HCT116 (cell line): ENCODE data around the gene RGS18. TPM values are rescaled to one million over a fixed set of nuclear protein-coding genes. Genes with fewer than 3 reads are reported as not detected.

Source experiments
- ATAC-seq: fragments of 200-7000 bp; cut with Tn5 transposase; 2 replicates; pipeline ENCODE4 v1.9.1; 2020; ENCODE audit warnings: mild to moderate bottlenecking, moderate library complexity
- BruUV-seq: library from RNA; stranded (reverse); fragments of 400-500 nt; replicated peaks from 2 replicates; lab custom pipeline; 2021; lab: Mats Ljungman, UMichigan
- CTCF ChIA-PET: fragments of 300-600 bp; sonication (Branson Sonifier 250); formaldehyde crosslinking; loops from one replicate; lab custom pipeline; 2021; ENCODE audit warnings: antibody characterized with exemption; lab: Charles Lee
- POLR2A ChIA-PET: fragments of 300-600, 350-600 bp; sonication (Branson Sonifier 250); formaldehyde crosslinking; loops from one replicate; lab custom pipeline; 2021; ENCODE audit warnings: antibody characterized with exemption; lab: Charles Lee
- RAD21 ChIA-PET, 2 experiments: fragments of 300-600 bp; sonication (Branson Sonifier 250); formaldehyde crosslinking; loops; one replicate each; lab custom pipeline; 2023; ENCODE audit warnings: low total read pairs in 2 of 2; ENCODE audit not compliant: uncharacterized antibody in 2 of 2, unreplicated experiment in 2 of 2, low non-redundant PET in 1 of 2; lab: Charles Lee
- DNase-seq: peaks from one replicate; pipeline ENCODE4 v3.0.0-alpha.2; 2010; ENCODE audit warnings: low read depth, low spot score
- H2AFZ ChIP-seq: fragments of 200-600 bp; shearing (Covaris generic), sonication (generic); 2 replicates; pipeline ENCODE4 v1.6.1; 2017; ENCODE audit warnings: low read depth, mixed run types, mixed read lengths, antibody characterized with exemption, low read length; ENCODE audit not compliant: poor library complexity, severe bottlenecking
- H3K27ac ChIP-seq: 2 replicates; pipeline ENCODE4 v1.5.1; 2012; ENCODE audit warnings: low read depth, low read length
- H3K27me3 ChIP-seq: fragments of 200-600 bp; sonication (generic); 2 replicates; pipeline ENCODE4 v1.6.1; 2016; ENCODE audit warnings: mixed run types, low read length, mixed read lengths; ENCODE audit not compliant: insufficient read depth
- H3K36me3 ChIP-seq, 2 experiments: fragments of 200-500 bp in 1 of 2; fragments of 200-600 bp in 1 of 2; sonication (Bioruptor generic) in 1 of 2; sonication (generic) in 1 of 2; 2 replicates each; pipeline versions ENCODE4 v1.5.1 to v1.6.1; 2014 to 2016; ENCODE audit warnings: low read length in 2 of 2, inconsistent platforms in 1 of 2, mixed read lengths in 1 of 2, mixed run types in 1 of 2; ENCODE audit not compliant: insufficient read depth in 2 of 2, control insufficient read depth in 1 of 2
- H3K4me1 ChIP-seq, 2 experiments: fragments of 200-600 bp in 1 of 2; sonication (generic) in 1 of 2; 2 replicates each; pipeline versions ENCODE4 v1.5.1 to v1.6.1; 2012 to 2017; ENCODE audit warnings: low read length in 2 of 2, inconsistent platforms in 1 of 2, mild to moderate bottlenecking in 1 of 2, mixed read lengths in 1 of 2, mixed run types in 1 of 2, moderate library complexity in 1 of 2; ENCODE audit not compliant: insufficient read depth in 2 of 2, control insufficient read depth in 1 of 2
- H3K4me2 ChIP-seq: fragments of 200-600 bp; sonication (generic); 2 replicates; pipeline ENCODE4 v1.6.1; 2017; ENCODE audit warnings: mixed run types, low read length, mixed read lengths
- H3K4me3 ChIP-seq, 2 experiments: fragments of 200-600 bp in 1 of 2; sonication (generic) in 1 of 2; replicated peaks in 1 of 2; 2 replicates each; pipeline ENCODE4 v1.5.1; 2011 to 2016; ENCODE audit warnings: low read length in 2 of 2, control low read depth in 1 of 2, low read depth in 1 of 2, mild to moderate bottlenecking in 1 of 2, mixed read lengths in 1 of 2, mixed run types in 1 of 2
- H3K79me2 ChIP-seq: fragments of 200-600 bp; sonication (generic); 2 replicates; pipeline ENCODE4 v1.6.1; 2017; ENCODE audit warnings: mild to moderate bottlenecking, mixed run types, low read length, moderate library complexity, mixed read lengths; ENCODE audit not compliant: insufficient read depth
- H3K9ac ChIP-seq: fragments of 200-600 bp; sonication (generic); 2 replicates; pipeline ENCODE4 v1.6.1; 2016; ENCODE audit warnings: low read length, mixed read lengths
- H3K9me2 ChIP-seq: fragments of 200-600 bp; sonication (generic), shearing (Covaris generic); 2 replicates; pipeline ENCODE4 v1.6.1; 2017; ENCODE audit warnings: mixed run types, mild to moderate bottlenecking, moderate library complexity; ENCODE audit not compliant: insufficient read depth
- H3K9me3 ChIP-seq, 2 experiments: fragments of 200-500 bp in 1 of 2; fragments of 200-600 bp in 1 of 2; sonication (Bioruptor generic) in 1 of 2; sonication (generic) in 1 of 2; 2 replicates each; pipeline ENCODE4 v1.6.1; 2014 to 2017; ENCODE audit warnings: low read length in 2 of 2, mixed read lengths in 2 of 2, inconsistent platforms in 1 of 2, low read depth in 1 of 2, mild to moderate bottlenecking in 1 of 2, mixed run types in 1 of 2, moderate library complexity in 1 of 2; ENCODE audit not compliant: control insufficient read depth in 1 of 2, insufficient read depth in 1 of 2
- H4K20me1 ChIP-seq: fragments of 200-600 bp; sonication (generic), shearing (Covaris generic); 2 replicates; pipeline ENCODE4 v1.6.1; 2017; ENCODE audit warnings: mixed run types, mild to moderate bottlenecking, moderate library complexity; ENCODE audit not compliant: insufficient read depth
- ATF3 ChIP-seq: IDR thresholded peaks from 2 replicates; pipeline ENCODE4 v1.6.1; 2012
- CTCF ChIP-seq, 3 experiments: fragments of 200-600 bp in 1 of 3; sonication (generic) in 1 of 3; IDR thresholded peaks in 2 of 3; conservative IDR thresholded peaks in 1 of 3; 2 replicates each; pipeline ENCODE4 v1.5.1; 2012 to 2017; ENCODE audit warnings: low read depth in 2 of 3, low read length in 2 of 3, antibody characterized with exemption in 1 of 3, borderline replicate concordance in 1 of 3, control low read depth in 1 of 3, mild to moderate bottlenecking in 1 of 3, mixed read lengths in 1 of 3, mixed run types in 1 of 3, moderate library complexity in 1 of 3; ENCODE audit not compliant: insufficient read depth in 1 of 3
- EGR1 ChIP-seq: IDR thresholded peaks from 2 replicates; pipeline ENCODE4 v1.6.1; 2012; ENCODE audit warnings: low read depth
- EZH2 ChIP-seq: fragments of 200-600 bp; sonication (generic); IDR thresholded peaks from 2 replicates; pipeline ENCODE4 v1.6.1; 2017; ENCODE audit warnings: antibody characterized with exemption, mixed run types
- EZH2phosphoT487 ChIP-seq: fragments of 200-600 bp; IDR thresholded peaks from 2 replicates; pipeline ENCODE4 v1.6.1; 2018; ENCODE audit warnings: antibody characterized with exemption, borderline replicate concordance
- JUND ChIP-seq: IDR thresholded peaks from 2 replicates; pipeline ENCODE4 v1.6.1; 2012
- MAX ChIP-seq: IDR thresholded peaks from 2 replicates; pipeline ENCODE4 v1.6.1; 2012
- POLR2A ChIP-seq: IDR thresholded peaks from 2 replicates; pipeline ENCODE4 v1.7.0; 2011; ENCODE audit warnings: borderline replicate concordance; ENCODE audit not compliant: insufficient read depth, insufficient read length; ENCODE audit errors: extremely low read depth
- POLR2AphosphoS5 ChIP-seq: IDR thresholded peaks from 2 replicates; pipeline ENCODE4 v1.6.1; 2011; ENCODE audit warnings: mild to moderate bottlenecking, low read depth, low read length, moderate library complexity
- RAD21 ChIP-seq: IDR thresholded peaks from 2 replicates; pipeline ENCODE4 v1.6.1; 2012; ENCODE audit warnings: low read depth, mild to moderate bottlenecking
- SIN3A ChIP-seq: IDR thresholded peaks from 2 replicates; pipeline ENCODE4 v1.6.1; 2012; ENCODE audit warnings: low read depth
- YY1 ChIP-seq: IDR thresholded peaks from 2 replicates; pipeline ENCODE4 v1.6.1; 2011; ENCODE audit warnings: low read length, low read depth, moderate library complexity, mild to moderate bottlenecking; ENCODE audit not compliant: insufficient replicate concordance; ENCODE audit errors: extremely low read depth
- ZNF274 ChIP-seq: fragments of 200-500 bp; sonication (Bioruptor generic); IDR thresholded peaks from 2 replicates; pipeline ENCODE4 v1.6.1; 2014; ENCODE audit warnings: mild to moderate bottlenecking, low read depth, low read length, inconsistent platforms
- intact Hi-C: fragments of 100-400 bp; cut with micrococcal nuclease; formaldehyde crosslinking; loops from 2 replicates; pipeline ENCODE4 v1.10.0; 2022
- total RNA-seq: library from RNA; stranded (reverse); gene quantifications from one replicate; pipeline ENCODE4 v1.2.1, GENCODE V29; 2021; ENCODE audit not compliant: unreplicated experiment

RGS18 gene
- total RNA-seq, 1 experiment from 2014 or later = not detected

GRCh38 chr1:192131914-192132313 is 26.3 kb upstream of the RGS18 start:
- Histone ChIP-seq H3K27ac (no peak overlapping the region), H2AFZ (no peak overlapping the region), H3K9me3 (no peaks in the 10 kb centered on the region), H3K36me3 (no peaks in the 10 kb centered on the region), H3K27me3 (no peaks in the 10 kb centered on the region), H3K4me2 (no peak overlapping the region), H3K4me1 (no peaks in the 10 kb centered on the region), H3K79me2 (no peaks in the 10 kb centered on the region), H3K9ac (no peak overlapping the region), H3K9me2 (no peaks in the 10 kb centered on the region), H4K20me1 (no peaks in the 10 kb centered on the region), H3K4me3 (no peak overlapping the region)
- BruUV-seq = no TSS peak
- RAD21 ChIA-PET = no interaction called here
- no peak for TF ChIP-seq MAX
- TF ChIP-seq ZNF274 = no peak
- no peak for TF ChIP-seq EGR1
- TF ChIP-seq YY1 = no peak
- TF ChIP-seq JUND = no peak
- TF ChIP-seq CTCF (IDR thresholded peaks at IDR 0.05 in 2 of 3, conservative IDR thresholded peaks at IDR 0.05 in 1 of 3; ENCODE audit: borderline replicate concordance in 1 of 3, insufficient read depth in 1 of 3, low read depth in 2 of 3, low read length in 2 of 3) = no peak
- no peak for TF ChIP-seq SIN3A
- no peak for TF ChIP-seq POLR2AphosphoS5
- no peak for TF ChIP-seq POLR2A
- TF ChIP-seq EZH2 = no peak
- no peak for TF ChIP-seq ATF3
- no peak for TF ChIP-seq RAD21
- TF ChIP-seq EZH2phosphoT487 = no peak
- POLR2A ChIA-PET = no interaction called here
- no peak for DNase-seq
- CTCF ChIA-PET = no interaction called here
- intact Hi-C loops = no loop called here
- no peak for ATAC-seq
